BJ (cell line): ENCODE data around the gene SLC8A1. TPM values are rescaled to one million over a fixed set of nuclear protein-coding genes. Genes with fewer than 3 reads are reported as not detected.

Experiments
- CTCF ChIA-PET: fragments of 350-600 bp; formaldehyde crosslinking; extraction: SDS; loops from one replicate; lab custom pipeline; 2021; ENCODE audit warnings: antibody characterized with exemption, inconsistent platforms; lab: Yijun Ruan, JAX
- POLR2A ChIA-PET: fragments of 300-600 bp; sonication (Branson Sonifier 250); formaldehyde crosslinking; extraction: SDS; loops from one replicate; lab custom pipeline; 2021; ENCODE audit warnings: antibody characterized with exemption; lab: Charles Lee
- DNase-seq: peaks from one replicate; pipeline ENCODE4 v3.0.0-alpha.2; 2011; ENCODE audit warnings: low read depth
- H3K27me3 ChIP-seq: 2 replicates; pipeline ENCODE4 v1.6.0; 2011; ENCODE audit warnings: low read length; ENCODE audit not compliant: control insufficient read depth, insufficient read depth
- H3K36me3 ChIP-seq: 2 replicates; pipeline ENCODE4 v1.5.1; 2011; ENCODE audit warnings: low read length; ENCODE audit not compliant: control insufficient read depth, insufficient read depth
- H3K4me3 ChIP-seq: 2 replicates; pipeline ENCODE4 v1.5.1; 2011; ENCODE audit warnings: low read depth, mild to moderate bottlenecking, control low read depth, low read length
- CTCF ChIP-seq: IDR thresholded peaks from 2 replicates; pipeline ENCODE4 v1.5.1; 2011; ENCODE audit warnings: low read depth, mild to moderate bottlenecking, control low read depth, inconsistent platforms, low read length, moderate library complexity; ENCODE audit not compliant: insufficient read depth
- polyA plus RNA-seq: library from polyadenylated mRNA; depleted of rRNA; stranded (reverse); fragments of >200 nt; gene quantifications from 2 replicates; pipeline ENCODE4 v1.2.3, GENCODE V29; 2011

Gene SLC8A1
- polyA plus RNA-seq, 1 experiment: 18.5 TPM

GRCh38 chr2:40483549-40484243 is 31.8 kb upstream of the SLC8A1 start:
- H3K36me3 ChIP-seq: no peaks in the 10 kb centered on the region
- ChIA-PET CTCF (interaction anchor here (0.8 kb wide), 1 partner anchor 10 kb away, joined by 6 read pairs; no protein-coding TSS in a partner anchor), POLR2A (no interaction called here)
- no peaks in the 10 kb centered on the region for H3K27me3 ChIP-seq
- H3K4me3 ChIP-seq: no peak overlapping the region
- no peak for TF ChIP-seq CTCF
- DNase-seq: no peak

- TF ChIP-seq CTCF: no peak
- Histone ChIP-seq H3K36me3 (no peaks in the 10 kb centered on the region), H3K4me3 (no peak overlapping the region), H3K27me3 (no peaks in the 10 kb centered on the region)
- ChIA-PET POLR2A (no interaction called here), CTCF (interaction anchor here (1.2 to 1.7 kb wide), 2 partner anchors 8 to 23 kb away, joined by 3 to 4 read pairs; no protein-coding TSS in a partner anchor)
- no peak for DNase-seq
Measured at GRCh38 chr2:40480596-40480995, 28.7 kb upstream of the SLC8A1 start.

- DNase-seq: no peak
- POLR2A ChIA-PET: no interaction called here
- Histone ChIP-seq H3K4me3 (no peak overlapping the region), H3K27me3 (no peaks in the 10 kb centered on the region), H3K36me3 (no peaks in the 10 kb centered on the region)
- TF ChIP-seq CTCF: no peak
- CTCF ChIA-PET: interaction anchor here (1.2 to 1.7 kb wide), 2 partner anchors 8 to 24 kb away, joined by 3 to 4 read pairs; no protein-coding TSS in a partner anchor
Measured at GRCh38 chr2:40480073-40480472, 28.2 kb upstream of the SLC8A1 start.

- DNase-seq: no peak
- ChIA-PET CTCF (interaction anchor here (1.2 to 2.3 kb wide), 2 partner anchors 11 to 13 kb away, joined by 3 to 5 read pairs; no protein-coding TSS in a partner anchor), POLR2A (no interaction called here)
- Histone ChIP-seq H3K4me3 (no peak overlapping the region), H3K27me3 (no peaks in the 10 kb centered on the region), H3K36me3 (no peaks in the 10 kb centered on the region)
- no peak for TF ChIP-seq CTCF
Measured at GRCh38 chr2:40477361-40477760, 25.5 kb upstream of the SLC8A1 start.

- Histone ChIP-seq H3K4me3 (no peak overlapping the region), H3K27me3 (no peaks in the 10 kb centered on the region), H3K36me3 (no peaks in the 10 kb centered on the region)
- CTCF ChIA-PET: no interaction called here
- TF ChIP-seq CTCF: no peak
- DNase-seq: no peak
- POLR2A ChIA-PET: no interaction called here
Measured at GRCh38 chr2:40476436-40476835, 24.5 kb upstream of the SLC8A1 start.
